Measurements from ENCODE around the gene RIPPLY3. TPM values are rescaled to one million over a fixed set of nuclear protein-coding genes. Genes with fewer than 3 reads are reported as not detected.

RIPPLY3 gene
- total and polyA plus RNA-seq, 8 donors = 0.18 to 0.65 (median 0.50) TPM; not detected in 4

DNA sequence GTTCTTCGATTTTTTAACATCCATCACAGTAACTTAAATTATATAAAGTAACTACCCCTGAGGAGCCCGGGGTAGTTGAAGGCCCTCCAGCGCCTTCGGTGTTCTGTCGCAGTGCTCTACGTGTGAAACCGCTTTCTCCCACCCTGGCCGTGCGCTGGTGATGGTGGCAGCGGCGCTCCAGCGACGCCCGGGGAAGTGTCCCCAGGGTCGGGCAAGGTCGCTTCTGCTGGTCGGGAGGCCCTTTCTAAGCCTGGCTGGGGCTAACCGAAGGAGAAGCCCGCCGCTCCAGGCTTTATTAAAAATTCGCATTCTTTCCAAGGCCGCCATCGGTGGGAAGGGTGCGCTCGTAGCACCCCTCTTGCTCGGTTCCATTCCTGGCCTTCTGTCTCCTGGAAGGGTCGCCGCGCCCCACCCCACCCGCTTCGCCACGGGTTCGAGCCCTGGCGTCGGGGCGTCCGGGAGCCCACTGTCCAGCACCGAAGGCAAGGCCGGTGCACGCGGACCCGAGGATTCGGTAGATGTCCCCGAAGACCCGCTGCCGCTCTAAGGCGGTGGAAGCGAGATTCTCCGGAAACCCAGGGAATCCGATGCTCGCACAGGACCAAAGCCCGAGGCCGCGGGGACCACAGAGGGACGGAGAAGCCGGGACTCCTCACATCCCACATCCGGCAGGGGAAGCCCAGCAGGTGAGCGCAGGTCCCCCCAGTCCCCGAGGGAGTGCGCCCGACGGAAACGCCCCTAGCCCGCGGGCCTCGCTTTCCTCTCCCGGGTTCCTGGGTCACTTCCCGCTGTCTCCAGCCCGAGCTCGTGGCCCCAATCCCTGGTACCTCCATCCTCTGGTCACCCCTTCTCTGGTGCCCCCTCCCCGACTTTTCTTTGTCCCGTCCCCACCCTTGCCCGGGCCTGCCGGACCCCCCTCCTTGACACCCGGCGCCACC is 685 bp upstream of the RIPPLY3 start:
- TF ChIP-seq, protein P1, sequence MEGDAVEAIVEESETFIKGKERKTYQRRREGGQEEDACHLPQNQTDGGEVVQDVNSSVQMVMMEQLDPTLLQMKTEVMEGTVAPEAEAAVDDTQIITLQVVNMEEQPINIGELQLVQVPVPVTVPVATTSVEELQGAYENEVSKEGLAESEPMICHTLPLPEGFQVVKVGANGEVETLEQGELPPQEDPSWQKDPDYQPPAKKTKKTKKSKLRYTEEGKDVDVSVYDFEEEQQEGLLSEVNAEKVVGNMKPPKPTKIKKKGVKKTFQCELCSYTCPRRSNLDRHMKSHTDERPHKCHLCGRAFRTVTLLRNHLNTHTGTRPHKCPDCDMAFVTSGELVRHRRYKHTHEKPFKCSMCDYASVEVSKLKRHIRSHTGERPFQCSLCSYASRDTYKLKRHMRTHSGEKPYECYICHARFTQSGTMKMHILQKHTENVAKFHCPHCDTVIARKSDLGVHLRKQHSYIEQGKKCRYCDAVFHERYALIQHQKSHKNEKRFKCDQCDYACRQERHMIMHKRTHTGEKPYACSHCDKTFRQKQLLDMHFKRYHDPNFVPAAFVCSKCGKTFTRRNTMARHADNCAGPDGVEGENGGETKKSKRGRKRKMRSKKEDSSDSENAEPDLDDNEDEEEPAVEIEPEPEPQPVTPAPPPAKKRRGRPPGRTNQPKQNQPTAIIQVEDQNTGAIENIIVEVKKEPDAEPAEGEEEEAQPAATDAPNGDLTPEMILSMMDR (IDR thresholded peaks at IDR 0.05) = no peak
- no peak for TF ChIP-seq EP300 (IDR thresholded peaks at IDR 0.05)
- TF ChIP-seq POLR2AphosphoS5 (IDR thresholded peaks at IDR 0.05) = no peak
- TF ChIP-seq POLR2A (IDR thresholded peaks at IDR 0.05) = no peak
- H3K4me3 ChIP-seq = peak overlapping the region; percentile 47 to 74 (median 60)
- no peaks in the 10 kb centered on the region for H3K9me3 ChIP-seq
- H3K4me1 ChIP-seq = peaks cover 12 to 36% (median 28%) of the 10 kb centered on the region in 4 donors
- intact Hi-C loops (cut with DNase I; ENCODE audit: low total_unique reads) = no loop called here
- WGBS, 5 donors = 28 to 41% (median 34%) methylated on average over 57 to 76 of the region's 76 CpGs
- H3K27me3 ChIP-seq = peaks cover 3 to 52% (median 14%) of the 10 kb centered on the region in 3 donors
- no peaks in the 10 kb centered on the region for H3K36me3 ChIP-seq
- H3K27ac ChIP-seq = no peak overlapping the region
- peak in 1 of 2 donors; percentile 44 for DNase-seq

GRCh38 chr21:37008724-37009123 is 2.2 kb downstream of the RIPPLY3 start:
- Histone ChIP-seq H3K4me1 (peaks cover 12 to 36% (median 28%) of the 10 kb centered on the region in 4 donors), H3K27me3 (peaks cover 3 to 69% (median 14%) of the 10 kb centered on the region in 3 donors), H3K36me3 (no peaks in the 10 kb centered on the region), H3K9me3 (no peaks in the 10 kb centered on the region), H3K27ac (no peak overlapping the region), H3K4me3 (no peak overlapping the region)
- peak in 1 of 2 donors; percentile 65 for DNase-seq
- 42 to 54% (median 45%) methylated on average over 12 of the region's 12 CpGs for WGBS, 5 donors
- TF ChIP-seq POLR2AphosphoS5 (IDR thresholded peaks at IDR 0.05) (no peak), EP300 (IDR thresholded peaks at IDR 0.05) (no peak), POLR2A (IDR thresholded peaks at IDR 0.05) (no peak)
- TF ChIP-seq, protein P1 (IDR thresholded peaks at IDR 0.05) = no peak
- intact Hi-C loops (cut with DNase I; ENCODE audit: low total_unique reads) = no loop called here

DNA sequence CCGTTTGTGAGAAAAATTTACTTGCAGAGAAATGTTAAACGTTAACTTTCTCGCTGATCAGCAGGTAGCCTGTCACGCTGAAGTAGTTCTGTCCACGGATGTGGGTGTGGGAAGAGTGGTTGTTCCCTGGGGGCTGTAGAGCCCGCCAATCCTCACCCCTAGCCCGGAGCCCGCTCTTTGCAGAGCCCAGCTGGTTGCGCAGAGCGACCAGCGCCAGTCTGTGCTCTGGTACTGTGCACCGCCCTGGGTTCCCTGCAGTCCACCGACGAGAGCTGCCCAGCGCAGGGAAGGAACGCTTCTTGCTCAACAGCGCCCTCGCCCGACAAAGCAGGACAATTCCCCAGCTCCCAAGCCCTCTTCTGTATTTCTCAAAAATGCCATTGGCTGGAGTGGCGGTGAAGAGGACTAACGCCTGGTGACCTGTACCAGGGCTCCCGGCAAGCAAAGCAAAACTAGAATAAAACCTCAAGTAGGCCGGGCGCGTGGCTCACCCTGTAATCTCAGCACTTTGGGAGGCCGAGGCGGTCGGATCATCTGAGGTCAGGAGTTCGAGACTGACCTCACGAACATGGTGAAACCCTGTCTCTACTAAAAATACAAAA is 3.3 kb downstream of the RIPPLY3 start:
- H3K27ac ChIP-seq = peak overlapping the region in 1 of 5 donors; percentile 30

More for the DNA sequence above, 3.3 kb downstream of the RIPPLY3 start:
- H3K36me3 ChIP-seq = no peaks in the 10 kb centered on the region
- intact Hi-C loops (cut with DNase I; ENCODE audit: low total_unique reads) = no loop called here
- peak overlapping the region; percentile 28 to 33 (median 32) for H3K4me3 ChIP-seq
- peaks cover 4 to 77% (median 14%) of the 10 kb centered on the region in 3 donors for H3K27me3 ChIP-seq
- peak; percentile 89 to 95 for DNase-seq
- no peaks in the 10 kb centered on the region for H3K9me3 ChIP-seq
- peaks cover 12 to 36% (median 28%) of the 10 kb centered on the region in 4 donors for H3K4me1 ChIP-seq
- 7 to 12% (median 11%) methylated on average over 28 to 30 of the region's 30 CpGs for WGBS, 5 donors
- TF ChIP-seq, protein P1 (IDR thresholded peaks at IDR 0.05) = peak in 5 of 7 experiments; percentile 63 to 83 (median 72)
- no peak for TF ChIP-seq EP300 (IDR thresholded peaks at IDR 0.05)
- TF ChIP-seq POLR2A (IDR thresholded peaks at IDR 0.05) = no peak
- TF ChIP-seq POLR2AphosphoS5 (IDR thresholded peaks at IDR 0.05) = peak in 2 of 3 donors; percentile 24 to 54

All from stomach (tissue), 9 donors.